ENCODE measurements around the gene CIDEB.
"Not testable (repeated sequence)": the region's sequence is repeated elsewhere in the genome, so short reads cannot be mapped to it uniquely, and the experiment has no call there.

CIDEB gene

DNA sequence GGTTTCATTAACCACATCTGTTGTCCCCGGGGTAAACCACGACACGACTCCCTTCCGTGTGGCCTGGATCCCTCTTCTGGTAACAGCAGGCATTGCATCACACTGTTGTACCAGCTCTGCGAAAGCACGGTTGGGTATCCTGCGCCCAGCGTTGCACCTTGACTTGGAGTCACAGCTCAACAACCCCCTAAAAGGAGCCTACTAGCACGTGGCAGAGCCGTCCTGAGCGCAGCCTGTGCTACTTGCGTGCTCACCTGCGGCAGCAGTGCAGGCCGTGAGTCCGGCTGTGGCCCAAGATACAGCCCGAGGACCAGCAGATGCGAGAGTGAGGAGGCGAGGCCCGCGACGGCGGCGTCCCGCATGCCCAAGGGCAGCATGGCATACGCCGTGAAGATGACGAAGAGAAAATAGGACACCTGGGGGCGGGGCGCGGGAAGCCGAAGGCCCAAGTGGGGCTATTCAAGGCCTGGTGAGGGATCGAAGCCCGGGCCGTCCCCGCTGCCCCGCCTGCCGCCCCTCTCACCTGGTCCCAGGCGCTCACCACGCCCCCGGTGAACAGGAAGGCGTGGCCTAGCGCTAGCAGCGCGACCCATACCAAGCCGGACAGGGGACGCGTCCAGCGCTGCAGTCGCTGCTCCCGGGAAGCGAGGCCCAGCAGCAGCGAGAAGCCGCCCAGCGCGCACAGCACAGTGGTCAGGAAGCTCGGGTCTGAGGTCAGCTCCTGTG lies 24.7 kb upstream of the CIDEB start:
- DNase-seq, result peak; percentile 77

GRCh38 chr14:24331731-24332267 lies 24.0 kb upstream of the CIDEB start:
- no peak for DNase-seq

GRCh38 chr14:24330973-24331674 lies 23.3 kb upstream of the CIDEB start:
- no peak for DNase-seq

GRCh38 chr14:24329736-24330135 lies 22.0 kb upstream of the CIDEB start:
- DNase-seq, result no peak

DNA sequence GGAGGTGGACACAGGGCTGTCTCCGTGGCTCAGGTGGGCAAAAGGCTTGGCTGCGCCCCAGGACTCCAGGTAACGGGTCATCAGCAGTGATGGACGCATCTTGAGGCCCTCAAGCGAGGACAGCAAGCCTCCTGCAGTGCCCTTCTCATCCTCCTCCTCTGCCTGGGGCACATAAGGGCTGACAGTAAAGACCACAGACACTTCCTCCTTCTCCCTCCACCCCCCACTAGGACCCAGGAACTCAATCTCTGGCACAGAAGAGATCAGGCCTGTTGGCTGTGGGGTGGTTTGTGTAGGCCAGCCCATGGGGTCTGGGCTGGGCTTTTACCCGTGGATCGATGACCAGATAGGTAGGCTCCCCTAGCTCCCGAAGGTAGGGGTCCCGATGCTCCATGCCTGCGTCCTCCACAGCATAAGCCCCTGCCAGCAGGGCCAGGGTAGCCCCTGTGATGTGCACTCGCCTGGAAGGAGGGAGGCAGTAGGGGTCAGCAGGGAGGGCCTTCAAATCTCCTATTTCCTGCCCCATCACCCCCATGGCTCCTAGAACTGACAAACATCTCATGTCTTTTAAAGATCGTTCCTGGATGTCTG lies 21.4 kb upstream of the CIDEB start:
- DNase-seq, result no peak

GRCh38 chr14:24327914-24328313 lies 20.1 kb upstream of the CIDEB start:
- not testable (repeated sequence) for DNase-seq

GRCh38 chr14:24327303-24327702 lies 19.5 kb upstream of the CIDEB start:
- no peak for DNase-seq

DNA sequence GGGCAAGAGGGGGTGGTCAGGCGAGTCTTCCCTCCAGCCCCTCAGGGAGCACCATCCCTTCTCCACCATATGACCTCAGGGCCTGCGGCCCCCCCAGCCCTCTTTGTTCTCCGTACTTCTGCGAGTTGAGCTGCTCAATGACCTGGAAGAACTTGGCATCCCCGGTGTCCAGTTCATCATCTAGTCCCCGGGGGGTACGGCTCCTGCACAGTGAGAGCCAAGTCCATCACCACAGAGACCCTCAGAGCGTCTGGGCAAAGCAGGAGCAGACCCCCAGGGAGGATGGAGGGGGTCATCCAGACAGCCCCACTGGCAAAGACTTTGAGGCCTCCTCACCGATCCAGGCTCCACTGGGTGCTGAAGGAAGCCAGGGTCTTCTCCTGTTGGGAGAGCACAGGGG lies 18.2 kb upstream of the CIDEB start:
- no peak for DNase-seq

DNA sequence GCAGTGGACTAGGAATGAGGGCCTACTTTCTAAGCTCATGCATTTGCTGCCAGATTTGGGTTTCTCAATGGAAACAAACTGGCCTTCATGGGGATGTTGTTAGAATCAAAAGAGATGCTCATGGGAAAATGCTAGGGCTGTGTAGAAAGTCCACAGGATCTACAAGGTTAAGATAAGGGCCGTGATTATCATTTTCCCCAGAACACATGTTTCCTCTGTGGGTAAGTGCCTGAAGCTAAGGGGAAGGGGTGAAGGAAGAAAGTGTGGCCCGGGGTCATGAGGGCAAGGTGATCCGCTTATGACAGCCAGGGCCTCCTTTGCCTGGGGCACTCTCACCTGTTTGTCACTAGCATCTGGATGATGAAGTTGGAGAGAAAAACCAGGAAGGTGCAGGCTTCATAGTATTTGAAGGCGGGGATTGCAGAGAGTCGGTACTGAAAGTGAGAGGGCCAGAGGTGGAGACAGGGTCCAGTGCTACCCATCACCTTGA lies 17.3 kb upstream of the CIDEB start:
- no peak for DNase-seq

GRCh38 chr14:24324024-24324423 lies 16.2 kb upstream of the CIDEB start:
- DNase-seq, result no peak

GRCh38 chr14:24323341-24323740 lies 15.6 kb upstream of the CIDEB start:
- no peak for DNase-seq

DNA sequence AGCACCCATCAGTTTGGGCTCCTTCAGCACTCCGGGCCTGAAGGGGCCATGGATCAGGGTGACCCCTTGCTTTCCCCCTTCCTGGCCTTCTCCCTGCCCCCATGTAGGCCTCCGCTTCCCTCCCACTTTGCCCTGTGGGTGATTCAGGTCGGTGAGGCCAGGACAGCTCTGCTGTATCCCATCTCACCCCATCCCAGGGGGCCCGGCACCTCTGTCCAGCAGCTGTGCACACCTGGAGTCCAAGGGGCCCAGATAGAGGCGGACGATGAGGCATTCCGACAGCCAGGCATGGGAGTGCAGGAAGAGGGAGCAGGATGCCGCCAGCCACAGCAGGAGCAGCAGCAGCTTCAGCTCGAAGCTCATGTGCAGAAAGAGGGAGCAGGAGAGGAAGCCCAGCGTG lies 14.9 kb upstream of the CIDEB start:
- no peak for DNase-seq

DNA sequence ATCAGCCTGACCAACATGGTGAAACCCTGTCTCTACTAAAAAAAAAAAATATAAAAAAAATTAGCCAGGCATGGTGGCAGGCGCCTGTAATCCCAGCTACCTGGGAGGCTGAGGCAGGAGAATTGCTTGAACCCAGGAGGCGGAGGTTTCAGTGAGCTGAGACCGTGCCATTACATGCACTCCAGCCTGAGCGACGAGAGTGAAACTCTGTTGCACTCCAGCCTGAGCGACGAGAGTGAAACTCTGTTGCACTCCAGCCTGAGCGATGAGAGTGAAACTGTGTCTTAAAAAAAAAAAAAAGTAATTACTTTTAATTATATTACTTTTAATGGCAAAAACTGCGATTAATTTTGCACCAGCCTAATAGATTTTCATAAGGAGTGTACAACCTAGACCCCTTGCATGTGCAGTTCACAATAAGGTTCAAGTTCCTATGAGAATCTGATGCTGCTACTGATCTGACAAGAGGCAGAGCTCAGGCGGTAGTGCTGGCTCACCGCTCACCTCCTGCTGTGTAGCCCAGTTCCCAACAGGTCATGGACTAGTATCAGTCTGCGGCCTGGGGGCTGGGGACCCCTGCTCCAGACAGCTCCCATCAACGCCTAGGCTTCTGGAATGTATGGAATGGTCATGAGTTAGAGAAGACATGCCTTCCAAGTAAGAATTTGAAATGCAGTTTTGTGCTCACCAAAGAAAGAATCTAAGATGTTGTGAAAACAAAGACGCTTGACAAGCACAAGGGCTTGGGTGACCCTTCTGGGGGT lies 13.6 kb upstream of the CIDEB start:
- DNase-seq, result no peak

GRCh38 chr14:24317141-24317928 lies 9.6 kb upstream of the CIDEB start:
- DNase-seq, result no peak

DNA sequence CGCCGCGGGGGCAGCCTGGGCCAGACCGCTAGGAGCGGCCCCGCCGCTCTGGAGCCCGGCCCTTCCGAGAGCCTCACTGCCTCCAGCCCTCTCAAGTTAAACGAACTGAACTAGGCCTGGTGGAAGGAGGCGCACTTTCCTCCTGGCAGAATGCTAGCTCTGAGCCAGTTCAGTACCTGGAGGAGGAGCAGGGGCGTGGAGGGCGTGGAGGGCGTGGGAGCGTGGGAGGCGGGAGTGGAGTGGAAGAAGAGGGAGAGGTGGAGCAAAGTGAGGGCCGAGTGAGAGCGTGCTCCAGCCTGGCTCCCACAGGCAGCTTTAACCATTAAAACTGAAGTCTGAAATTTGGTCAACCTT lies 8.8 kb upstream of the CIDEB start:
- DNase-seq, result no peak

DNA sequence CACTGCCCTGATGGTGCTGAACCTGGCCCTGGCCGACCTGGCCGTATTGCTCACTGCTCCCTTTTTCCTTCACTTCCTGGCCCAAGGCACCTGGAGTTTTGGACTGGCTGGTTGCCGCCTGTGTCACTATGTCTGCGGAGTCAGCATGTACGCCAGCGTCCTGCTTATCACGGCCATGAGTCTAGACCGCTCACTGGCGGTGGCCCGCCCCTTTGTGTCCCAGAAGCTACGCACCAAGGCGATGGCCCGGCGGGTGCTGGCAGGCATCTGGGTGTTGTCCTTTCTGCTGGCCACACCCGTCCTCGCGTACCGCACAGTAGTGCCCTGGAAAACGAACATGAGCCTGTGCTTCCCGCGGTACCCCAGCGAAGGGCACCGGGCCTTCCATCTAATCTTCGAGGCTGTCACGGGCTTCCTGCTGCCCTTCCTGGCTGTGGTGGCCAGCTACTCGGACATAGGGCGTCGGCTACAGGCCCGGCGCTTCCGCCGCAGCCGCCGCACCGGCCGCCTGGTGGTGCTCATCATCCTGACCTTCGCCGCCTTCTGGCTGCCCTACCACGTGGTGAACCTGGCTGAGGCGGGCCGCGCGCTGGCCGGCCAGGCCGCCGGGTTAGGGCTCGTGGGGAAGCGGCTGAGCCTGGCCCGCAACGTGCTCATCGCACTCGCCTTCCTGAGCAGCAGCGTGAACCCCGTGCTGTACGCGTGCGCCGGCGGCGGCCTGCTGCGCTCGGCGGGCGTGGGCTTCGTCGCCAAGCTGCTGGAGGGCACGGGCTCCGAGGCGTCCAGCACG lies 8.2 kb upstream of the CIDEB start:
- DNase-seq, result no peak

GRCh38 chr14:24315243-24315806 lies 7.5 kb upstream of the CIDEB start:
- no peak for DNase-seq

- DNase-seq, result no peak
These were observed 6.8 kb upstream of the CIDEB start for GRCh38 chr14:24314377-24315193.

DNA sequence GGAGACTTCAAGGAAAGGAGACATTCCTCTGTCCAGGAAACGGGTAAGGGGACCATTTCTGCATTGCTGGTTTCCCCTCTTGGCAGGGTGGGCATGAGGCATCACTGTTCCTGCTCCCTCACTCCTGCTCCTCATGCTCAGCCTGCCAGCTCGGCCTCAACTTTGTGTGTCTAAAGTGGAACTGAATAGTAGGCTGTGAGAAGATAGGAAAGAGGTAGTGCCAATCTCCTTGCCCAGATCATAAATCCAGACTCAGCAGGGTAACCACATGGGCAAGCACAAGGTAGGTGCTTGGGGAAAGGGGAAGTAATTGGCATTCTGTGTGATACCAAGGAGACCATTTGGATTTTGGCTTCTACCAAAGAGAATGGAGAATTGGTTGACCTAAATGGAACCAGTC lies 6.1 kb upstream of the CIDEB start:
- no peak for DNase-seq
